H9 (cell line): ENCODE results near the gene PLPP7. TPM values are rescaled to one million over a fixed set of nuclear protein-coding genes. Genes with fewer than 3 reads are reported as not detected.
"Not testable (repeated sequence)": the region's sequence is repeated elsewhere in the genome, so short reads cannot be mapped to it uniquely, and the experiment has no call there.

ENCODE experiments used
- DNase-seq: peaks from one replicate; pipeline ENCODE4 v3.0.0-alpha.2; 2017
- H2AFZ ChIP-seq: one replicate; pipeline ENCODE4 v1.6.1; 2013; ENCODE audit warnings: mild to moderate bottlenecking, low read length, control low read depth, moderate library complexity
- H2AK5ac ChIP-seq: 2 replicates; pipeline ENCODE4 v1.6.1; 2013; ENCODE audit warnings: low read length, control low read depth, mixed read lengths; ENCODE audit not compliant: insufficient read length
- H2BK120ac ChIP-seq: one replicate; pipeline ENCODE4 v1.6.1; 2013; ENCODE audit warnings: low read depth, mild to moderate bottlenecking, low read length, control low read depth, inconsistent platforms; ENCODE audit not compliant: poor library complexity, severe bottlenecking
- H2BK12ac ChIP-seq: 2 replicates; pipeline ENCODE4 v1.6.1; 2013; ENCODE audit warnings: low read length, control low read depth, mixed read lengths, low read depth; ENCODE audit not compliant: insufficient read length
- H2BK15ac ChIP-seq: 2 replicates; pipeline ENCODE4 v1.6.1; 2013; ENCODE audit warnings: low read depth, low read length, control low read depth
- H2BK20ac ChIP-seq: one replicate; pipeline ENCODE4 v1.6.1; 2013; ENCODE audit warnings: low read depth, mild to moderate bottlenecking, low read length, control low read depth, inconsistent platforms; ENCODE audit not compliant: poor library complexity, severe bottlenecking
- H2BK5ac ChIP-seq: 2 replicates; pipeline ENCODE4 v1.6.1; 2013; ENCODE audit warnings: low read length, control low read depth, mixed read lengths; ENCODE audit not compliant: insufficient read length
- H3K14ac ChIP-seq: 2 replicates; pipeline ENCODE4 v1.6.1; 2013; ENCODE audit warnings: low read length, control low read depth; ENCODE audit not compliant: insufficient read depth
- H3K18ac ChIP-seq: 2 replicates; pipeline ENCODE4 v1.6.1; 2013; ENCODE audit warnings: low read depth, mild to moderate bottlenecking, mixed read lengths, low read length, control low read depth; ENCODE audit not compliant: insufficient read length
- H3K23ac ChIP-seq: 2 replicates; pipeline ENCODE4 v1.6.1; 2013; ENCODE audit warnings: low read length, control low read depth, mixed read lengths, low read depth; ENCODE audit not compliant: insufficient read length
- H3K23me2 ChIP-seq: 2 replicates; pipeline ENCODE4 v1.6.1; 2013; ENCODE audit warnings: low read depth, mild to moderate bottlenecking, mixed read lengths, low read length, control low read depth; ENCODE audit not compliant: insufficient read length, poor library complexity, severe bottlenecking
- H3K27ac ChIP-seq: 2 replicates; pipeline ENCODE4 v1.5.1; 2013; ENCODE audit warnings: low read length, control low read depth, mixed read lengths, low read depth; ENCODE audit not compliant: insufficient read length
- H3K27me3 ChIP-seq: 2 replicates; pipeline ENCODE4 v1.6.1; 2013; ENCODE audit warnings: low read length, control low read depth, inconsistent platforms; ENCODE audit not compliant: insufficient read depth
- H3K4ac ChIP-seq: 2 replicates; pipeline ENCODE4 v1.6.1; 2013; ENCODE audit warnings: low read depth, mild to moderate bottlenecking, control low read depth, inconsistent platforms, low read length, moderate library complexity
- H3K4me1 ChIP-seq: 2 replicates; pipeline ENCODE4 v1.6.1; 2013; ENCODE audit warnings: low read length, control low read depth, inconsistent platforms; ENCODE audit not compliant: insufficient read depth
- H3K4me2 ChIP-seq: 2 replicates; pipeline ENCODE4 v1.6.1; 2013; ENCODE audit warnings: low read length, control low read depth, mixed read lengths; ENCODE audit not compliant: insufficient read length, insufficient read depth
- H3K56ac ChIP-seq: 2 replicates; pipeline ENCODE4 v1.6.1; 2013; ENCODE audit warnings: low read depth, mild to moderate bottlenecking, mixed read lengths, low read length, control low read depth; ENCODE audit not compliant: insufficient read length
- H3K79me1 ChIP-seq: 2 replicates; pipeline ENCODE4 v1.6.1; 2013; ENCODE audit warnings: low read depth, mild to moderate bottlenecking, moderate library complexity, low read length, control low read depth, inconsistent platforms; ENCODE audit not compliant: insufficient read depth, poor library complexity, severe bottlenecking
- H3K79me2 ChIP-seq: 2 replicates; pipeline ENCODE4 v1.6.1; 2013; ENCODE audit warnings: low read length, control low read depth, inconsistent platforms; ENCODE audit not compliant: insufficient read depth
- H3K9ac ChIP-seq: 2 replicates; pipeline ENCODE4 v1.6.1; 2013; ENCODE audit warnings: low read length, control low read depth, mixed read lengths; ENCODE audit not compliant: insufficient read length; ENCODE audit errors: extremely low read depth
- H3K9me3 ChIP-seq: one replicate; pipeline ENCODE4 v1.6.1; 2013; ENCODE audit warnings: low read depth, low read length, inconsistent platforms; ENCODE audit not compliant: control insufficient read depth
- H3T11ph ChIP-seq: one replicate; pipeline ENCODE4 v1.6.1; 2013; ENCODE audit warnings: mild to moderate bottlenecking, low read length, control low read depth, inconsistent platforms
- H4K20me1 ChIP-seq: one replicate; pipeline ENCODE4 v1.6.1; 2013; ENCODE audit not compliant: control insufficient read depth, insufficient read length, insufficient read depth
- H4K5ac ChIP-seq: 2 replicates; pipeline ENCODE4 v1.6.1; 2013; ENCODE audit warnings: low read depth, mild to moderate bottlenecking, mixed read lengths, low read length, control low read depth; ENCODE audit not compliant: insufficient read length
- H4K8ac ChIP-seq: replicated peaks from 2 replicates; pipeline ENCODE4 v1.6.1; 2013; ENCODE audit warnings: low read length, control low read depth, mixed read lengths, low read depth; ENCODE audit not compliant: insufficient read length
- H4K91ac ChIP-seq: 2 replicates; pipeline ENCODE4 v1.6.1; 2013; ENCODE audit warnings: low read depth, mild to moderate bottlenecking, moderate library complexity, mixed read lengths, low read length, control low read depth; ENCODE audit not compliant: insufficient read length
- H3K27ac Mint-ChIP-seq, 3 experiments: 2 replicates in 2 of 3; 3 replicates in 1 of 3; pipeline ENCODE4 v1.8.0; 2020 to 2021; ENCODE audit warnings: mixed read lengths in 3 of 3, mild to moderate bottlenecking in 1 of 3, moderate library complexity in 1 of 3
- H3K27me3 Mint-ChIP-seq: 2 replicates; pipeline ENCODE4 v1.8.0; 2021; ENCODE audit warnings: low read depth, mild to moderate bottlenecking, moderate library complexity, mixed read lengths
- H3K36me3 Mint-ChIP-seq, 3 experiments: 2 replicates in 2 of 3; 3 replicates in 1 of 3; pipeline ENCODE4 v1.8.0; 2020 to 2021; ENCODE audit warnings: low read depth in 3 of 3, mixed read lengths in 3 of 3; ENCODE audit not compliant: insufficient read depth in 1 of 3
- H3K4me1 Mint-ChIP-seq, 2 experiments: 2 replicates each; pipeline ENCODE4 v1.8.0; 2020; ENCODE audit warnings: mixed read lengths in 2 of 2
- H3K4me3 Mint-ChIP-seq, 2 experiments: 2 replicates in 1 of 2; 3 replicates in 1 of 2; pipeline ENCODE4 v1.8.0; 2020 to 2021; ENCODE audit warnings: mild to moderate bottlenecking in 2 of 2, mixed read lengths in 2 of 2, moderate library complexity in 1 of 2
- H3K9me3 Mint-ChIP-seq, 2 experiments: 2 replicates in 1 of 2; 3 replicates in 1 of 2; pipeline ENCODE4 v1.8.0; 2020; ENCODE audit warnings: mild to moderate bottlenecking in 2 of 2, mixed read lengths in 2 of 2, moderate library complexity in 1 of 2
- WGBS: extraction: QIAGEN DNeasy Blood & Tissue Kit; methylation state at CpG from one replicate; pipeline ENCODE4 v1.1.7; 2013; ENCODE audit warnings: missing lambda C conversion rate, low lambda C conversion rate, mixed read lengths; ENCODE audit not compliant: insufficient read length; ENCODE audit errors: extremely low coverage; 5-methylcytosine and 5-hydroxymethylcytosine counted together
- total RNA-seq: library from RNA; stranded (reverse); gene quantifications from 2 replicates; pipeline ENCODE4 v1.2.1, GENCODE V29; 2021
- TF ChIP-seq, protein P1 (sequence below): fragments of 200-600 bp; sonication (generic); conservative IDR thresholded peaks from 3 replicates; pipeline ENCODE4 v1.8.0; 2021; ENCODE audit warnings: antibody characterized with exemption, mild to moderate bottlenecking

PLPP7 gene
- total RNA-seq, 1 experiment from 2014 or later: 1.9 TPM

DNA sequence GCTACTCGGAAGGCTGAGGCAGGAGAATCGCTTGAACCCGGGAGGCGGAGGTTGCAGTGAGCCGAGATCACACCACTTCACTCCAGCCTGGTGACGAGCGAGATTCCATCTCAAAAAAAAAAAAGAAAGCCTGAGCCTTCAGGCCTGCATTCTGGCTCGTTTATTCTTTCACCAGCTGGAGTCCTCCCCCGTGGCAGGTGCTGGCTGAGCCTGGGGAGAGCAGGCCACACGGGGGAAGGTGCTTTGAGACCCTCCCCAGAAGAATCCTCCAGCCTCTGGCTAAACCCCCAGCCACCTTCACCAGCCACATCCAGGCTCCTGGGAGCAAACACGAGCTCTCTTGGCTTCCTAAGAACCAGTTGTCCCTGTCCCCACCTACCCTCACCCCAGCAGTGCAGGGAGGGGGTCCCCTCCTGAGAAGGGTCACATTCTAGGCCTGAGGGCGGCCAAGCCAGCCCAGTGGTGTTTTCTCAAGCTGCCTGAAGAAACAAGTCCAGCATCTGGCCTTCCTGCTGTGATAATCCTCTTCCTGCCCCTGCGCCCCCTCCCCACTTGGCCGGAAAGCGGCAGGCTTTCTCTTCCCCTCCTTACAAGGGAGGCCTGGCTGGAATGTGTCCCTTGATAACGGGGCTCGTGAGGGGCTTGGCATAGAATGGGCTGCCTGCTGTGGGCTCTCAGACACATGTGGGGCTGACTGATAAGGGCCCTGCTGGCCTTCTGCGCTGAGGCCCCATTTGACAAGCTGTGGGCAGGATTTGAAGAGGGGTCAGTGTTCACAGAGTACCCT, 41.5 kb downstream of the PLPP7 start:
- Histone ChIP-seq H3K4me1 (no peaks in the 10 kb centered on the region; the same call in 1 of the 2 replicates), H3K23ac (no peak overlapping the region), H2AK5ac (no peak overlapping the region), H2AFZ (no peak overlapping the region), H4K8ac (no peak overlapping the region), H3T11ph (no peak overlapping the region), H3K9me3 (no peaks in the 10 kb centered on the region), H3K18ac (peak overlapping the region; percentile 86), H2BK5ac (no peak overlapping the region), H4K5ac (no peak overlapping the region), H3K27ac (no peak overlapping the region), H2BK12ac (no peak overlapping the region), H3K79me1 (no peaks in the 10 kb centered on the region), H3K4ac (no peak overlapping the region), H3K9ac (no peak overlapping the region), H3K23me2 (no peaks in the 10 kb centered on the region), H2BK20ac (no peak overlapping the region), H2BK120ac (no peak overlapping the region), H3K56ac (no peak overlapping the region), H3K79me2 (no peaks in the 10 kb centered on the region), H3K27me3 (no peaks in the 10 kb centered on the region), H4K91ac (no peak overlapping the region), H2BK15ac (no peak overlapping the region), H3K14ac (peak overlapping the region; percentile 81), H3K4me2 (no peak overlapping the region), H4K20me1 (no peaks in the 10 kb centered on the region)
- TF ChIP-seq, protein P1, sequence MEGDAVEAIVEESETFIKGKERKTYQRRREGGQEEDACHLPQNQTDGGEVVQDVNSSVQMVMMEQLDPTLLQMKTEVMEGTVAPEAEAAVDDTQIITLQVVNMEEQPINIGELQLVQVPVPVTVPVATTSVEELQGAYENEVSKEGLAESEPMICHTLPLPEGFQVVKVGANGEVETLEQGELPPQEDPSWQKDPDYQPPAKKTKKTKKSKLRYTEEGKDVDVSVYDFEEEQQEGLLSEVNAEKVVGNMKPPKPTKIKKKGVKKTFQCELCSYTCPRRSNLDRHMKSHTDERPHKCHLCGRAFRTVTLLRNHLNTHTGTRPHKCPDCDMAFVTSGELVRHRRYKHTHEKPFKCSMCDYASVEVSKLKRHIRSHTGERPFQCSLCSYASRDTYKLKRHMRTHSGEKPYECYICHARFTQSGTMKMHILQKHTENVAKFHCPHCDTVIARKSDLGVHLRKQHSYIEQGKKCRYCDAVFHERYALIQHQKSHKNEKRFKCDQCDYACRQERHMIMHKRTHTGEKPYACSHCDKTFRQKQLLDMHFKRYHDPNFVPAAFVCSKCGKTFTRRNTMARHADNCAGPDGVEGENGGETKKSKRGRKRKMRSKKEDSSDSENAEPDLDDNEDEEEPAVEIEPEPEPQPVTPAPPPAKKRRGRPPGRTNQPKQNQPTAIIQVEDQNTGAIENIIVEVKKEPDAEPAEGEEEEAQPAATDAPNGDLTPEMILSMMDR: no peak
- peak; percentile 87 for DNase-seq
- Mint-ChIP-seq H3K4me1 (peaks cover 30 to 40% of the 10 kb centered on the region in 2 experiments), H3K27ac (peak overlapping the region; percentile 97), H3K4me3 (peak overlapping the region; percentile 31 to 53; a peak in 3 of 5 replicates), H3K36me3 (no peaks in the 10 kb centered on the region; a peak in 1 of 7 replicates), H3K9me3 (no peaks in the 10 kb centered on the region), H3K27me3 (peaks cover 5% of the 10 kb centered on the region; the same call in 1 of the 2 replicates)
- no CpG with 5 or more reads among the region's 18 CpGs for WGBS

DNA sequence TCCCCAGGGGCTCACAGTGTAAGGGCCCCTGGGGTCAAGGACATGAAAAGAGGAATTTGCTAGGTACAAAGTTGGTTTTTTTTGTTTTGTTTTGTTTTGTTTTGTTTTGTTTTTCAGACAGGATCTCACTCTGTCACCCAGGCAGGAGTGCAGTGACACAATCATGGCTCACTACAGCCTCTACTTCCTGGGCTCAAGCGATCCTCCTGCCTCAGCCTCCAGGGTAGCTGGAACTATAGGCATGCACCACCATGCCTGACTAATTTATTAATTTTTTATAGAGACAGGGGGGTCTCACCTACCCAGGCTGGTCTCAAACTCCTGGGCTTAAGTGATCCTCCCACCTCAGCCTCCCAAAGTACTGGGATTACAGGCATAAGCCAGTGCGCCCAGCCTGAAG, 42.5 kb downstream of the PLPP7 start:
- not testable (repeated sequence) for H3K27me3 ChIP-seq, H3K9ac ChIP-seq, H3K4me1 ChIP-seq, H3K79me2 ChIP-seq, H2BK15ac ChIP-seq, H2BK12ac ChIP-seq, H3K56ac ChIP-seq, H3K27ac Mint-ChIP-seq, H3K14ac ChIP-seq, H4K5ac ChIP-seq, DNase-seq, H3K4me2 ChIP-seq, H3K27ac ChIP-seq, H3K9me3 Mint-ChIP-seq, H2AK5ac ChIP-seq, H2BK120ac ChIP-seq, H3K23me2 ChIP-seq, H3K23ac ChIP-seq, H2BK20ac ChIP-seq, H4K20me1 ChIP-seq, H2BK5ac ChIP-seq, H4K91ac ChIP-seq, H3K36me3 Mint-ChIP-seq, H2AFZ ChIP-seq, H3K27me3 Mint-ChIP-seq, H3T11ph ChIP-seq, H3K4me3 Mint-ChIP-seq, H3K9me3 ChIP-seq, H3K4ac ChIP-seq, H4K8ac ChIP-seq, H3K18ac ChIP-seq, H3K79me1 ChIP-seq
- WGBS: no CpG with 5 or more reads among the region's 2 CpGs
- H3K4me1 Mint-ChIP-seq: peaks cover 39 to 49% of the 10 kb centered on the region in 2 experiments
